Hematopoietic multipotent progenitor cell treated with erythropoietin and hydrocortisone succinate and interleukin-3 and kit ligand, for 15 days (in vitro differentiated cells): ENCODE results near the gene SYT14.
"Not testable (repeated sequence)": the region's sequence is repeated elsewhere in the genome, so short reads cannot be mapped to it uniquely, and the experiment has no call there.

Experiments used
- DNase-seq: peaks from one replicate; pipeline ENCODE4 v3.0.0-alpha.2; 2015; ENCODE audit warnings: low spot score

Gene SYT14

DNA sequence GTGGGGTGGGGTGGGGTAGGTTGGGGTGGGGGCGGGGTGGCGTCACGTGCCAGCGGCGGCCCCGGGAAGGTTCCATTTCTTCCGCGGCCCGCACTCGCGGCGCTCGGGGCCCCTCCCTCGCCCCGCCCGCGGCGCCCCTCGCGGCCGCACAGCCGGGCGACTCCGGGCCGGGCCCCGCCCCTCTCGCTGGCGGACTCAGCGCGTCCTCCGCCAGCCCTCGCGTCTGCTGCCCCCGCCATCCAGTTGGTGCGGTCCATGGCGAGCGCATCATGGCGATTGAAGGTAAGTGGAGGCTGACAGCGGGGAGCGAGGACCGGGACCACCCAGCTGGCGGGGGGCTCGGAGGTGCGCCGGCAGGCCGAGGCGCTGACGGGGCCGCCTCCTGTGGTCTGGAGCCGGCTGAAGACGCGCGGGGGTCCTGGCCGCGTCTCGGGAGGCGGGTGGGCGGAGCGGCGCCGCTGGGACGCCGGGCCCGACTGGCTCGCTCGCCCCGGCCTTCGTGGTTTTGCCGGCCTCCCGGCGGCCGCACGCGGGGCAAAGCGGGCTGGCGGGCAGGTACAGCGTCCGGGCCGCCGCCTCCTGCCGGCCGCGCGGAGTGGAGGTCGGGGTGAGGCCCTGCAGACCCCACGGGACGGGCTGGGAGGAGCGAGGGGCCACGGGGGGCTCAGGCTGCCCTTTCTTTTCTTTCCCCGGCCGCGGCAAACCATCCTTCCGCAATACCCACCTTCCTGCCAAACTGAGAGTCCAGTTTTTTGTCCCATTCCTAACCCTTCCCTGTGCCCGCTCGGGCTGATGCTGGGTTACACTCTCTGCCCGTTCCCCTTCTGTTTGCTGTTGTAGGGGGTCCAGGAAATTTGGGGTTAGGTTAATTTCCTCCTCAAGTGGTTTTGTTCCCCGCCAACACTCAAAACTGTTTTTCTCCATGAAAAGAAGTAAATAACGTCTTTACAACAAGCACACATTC is at the start of gene SYT14:
SYT14 (plus strand) TSS at position 222 of the 964 bp plus-strand sequence; CDS start at position 270, 48 bp downstream.
- DNase-seq, result no peak

DNA sequence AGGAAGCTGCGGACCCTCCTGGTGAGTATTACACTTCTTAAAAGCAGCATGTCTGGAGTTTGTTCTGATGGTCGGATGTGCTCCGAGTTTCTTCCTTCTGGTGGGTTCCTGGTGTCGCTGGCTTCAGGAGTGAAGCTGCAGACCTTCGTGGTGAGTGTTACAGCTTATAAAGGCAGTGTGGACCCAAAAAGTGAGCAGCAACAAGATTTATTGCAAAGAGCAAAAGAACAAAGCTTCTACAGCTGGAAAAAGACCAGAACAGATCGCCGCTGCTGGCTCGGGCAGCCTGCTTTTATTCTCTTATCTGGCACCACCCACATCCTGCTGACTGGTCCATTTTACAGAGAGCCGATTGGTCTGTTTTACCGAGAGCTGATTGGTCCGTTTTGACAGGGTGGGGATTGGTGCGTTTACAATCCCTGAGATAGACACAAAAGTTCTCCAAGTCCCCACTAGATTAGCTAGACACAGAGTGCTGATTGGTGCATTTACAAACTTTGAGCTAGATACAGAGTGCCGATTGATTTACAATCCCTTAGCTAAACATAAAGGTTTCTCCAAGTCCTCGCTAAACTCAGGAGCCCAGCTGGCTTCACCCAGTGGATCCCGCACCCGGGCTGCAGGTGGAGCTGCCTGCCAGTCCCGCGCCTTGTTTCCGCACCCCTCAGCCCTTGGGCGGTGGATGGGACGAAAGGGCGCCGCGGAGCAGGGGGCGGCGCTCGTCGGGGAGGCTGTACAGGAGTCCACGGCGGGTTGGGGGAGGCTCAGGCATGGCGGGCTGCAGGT is 49.5 kb upstream of the SYT14 start:
- DNase-seq, result not testable (repeated sequence)

DNA sequence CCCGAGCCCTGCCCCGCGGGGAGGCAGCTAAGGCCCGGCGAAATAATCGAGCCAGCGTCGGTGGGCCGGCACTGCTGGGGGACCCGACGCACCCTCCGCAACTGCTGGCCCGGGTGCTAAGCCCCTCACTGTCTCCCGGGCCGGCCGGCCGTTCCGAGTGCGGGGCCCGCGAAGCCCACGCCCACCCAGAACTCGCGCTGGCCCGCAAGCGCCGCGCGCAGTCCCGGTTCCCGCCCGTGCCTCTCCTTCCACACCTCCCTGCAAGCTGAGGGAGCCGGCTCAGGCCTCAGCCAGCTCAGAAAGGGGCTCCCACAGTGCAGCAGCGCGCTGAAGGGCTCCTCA is 49.0 kb upstream of the SYT14 start:
- DNase-seq, result no peak

DNA sequence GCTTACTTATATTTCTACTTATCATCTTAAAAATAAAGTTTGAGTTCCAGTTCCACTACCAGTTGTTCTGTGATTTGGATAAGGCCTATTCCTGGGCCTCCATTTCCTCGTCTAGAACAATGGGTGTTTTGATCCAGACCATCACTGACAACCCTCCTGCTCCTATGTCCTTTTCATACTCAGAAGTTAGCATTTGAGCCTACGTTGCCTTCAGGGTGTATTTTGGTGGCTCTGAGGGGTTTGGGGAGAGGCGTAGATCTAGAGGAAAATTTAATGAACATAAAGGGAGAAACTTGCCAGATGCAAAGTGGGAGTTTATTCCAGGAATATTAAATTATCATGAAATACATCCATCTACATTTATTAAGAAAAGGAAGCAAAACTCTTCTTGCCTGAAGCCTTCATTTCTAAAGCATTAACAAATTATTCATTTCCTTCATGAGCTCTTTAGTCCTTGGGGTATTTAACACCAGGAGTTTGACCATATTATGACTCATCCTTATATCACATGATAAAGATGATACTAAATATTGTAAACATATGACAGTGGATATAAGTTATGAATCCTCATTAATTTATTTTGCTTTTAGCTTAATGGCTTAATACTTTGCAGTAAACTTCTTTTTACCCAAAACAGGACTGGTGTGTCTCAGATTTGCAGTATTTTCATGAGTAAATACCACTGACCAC is 47.2 kb upstream of the SYT14 start:
- no peak for DNase-seq

DNA sequence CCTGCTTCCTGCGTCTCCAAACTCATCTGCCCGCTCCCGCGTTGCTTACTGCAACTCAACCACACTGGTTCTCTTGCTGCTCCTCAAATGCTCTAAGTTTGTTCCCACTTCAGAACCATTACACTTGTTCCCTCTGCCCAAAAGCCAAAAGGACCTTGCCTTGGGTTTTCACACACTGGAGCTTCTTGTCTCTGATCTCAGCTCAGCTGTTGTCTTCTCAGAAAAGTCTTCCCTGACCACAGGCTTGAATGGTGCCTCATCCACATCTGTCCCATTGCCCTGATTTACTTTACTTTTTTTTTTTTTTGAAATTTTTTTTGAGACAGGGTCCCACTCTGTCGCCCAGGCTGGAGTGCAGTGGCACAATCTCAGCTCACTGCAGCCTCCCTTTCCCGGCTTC is 44.3 kb upstream of the SYT14 start:
- no peak for DNase-seq

DNA sequence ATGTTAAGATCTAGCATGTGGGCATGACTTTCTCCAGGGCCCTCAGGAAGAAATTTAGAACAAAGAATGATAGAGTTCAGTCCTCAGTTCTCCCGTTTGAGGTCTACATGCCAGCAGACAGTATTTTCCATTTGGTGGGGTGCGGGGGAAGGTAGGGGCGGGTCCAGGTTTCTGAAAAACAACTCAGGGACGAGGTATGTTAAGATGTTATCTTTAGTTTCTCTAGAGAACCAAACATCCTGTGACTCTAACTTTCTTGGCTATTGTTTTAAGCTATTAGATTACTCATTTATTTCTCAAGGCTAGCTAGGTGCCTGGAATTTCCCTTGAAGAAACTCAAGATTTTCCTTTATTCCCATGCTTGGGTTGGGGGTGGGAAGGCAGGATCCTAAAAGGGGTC is 42.3 kb upstream of the SYT14 start:
- DNase-seq, result no peak

DNA sequence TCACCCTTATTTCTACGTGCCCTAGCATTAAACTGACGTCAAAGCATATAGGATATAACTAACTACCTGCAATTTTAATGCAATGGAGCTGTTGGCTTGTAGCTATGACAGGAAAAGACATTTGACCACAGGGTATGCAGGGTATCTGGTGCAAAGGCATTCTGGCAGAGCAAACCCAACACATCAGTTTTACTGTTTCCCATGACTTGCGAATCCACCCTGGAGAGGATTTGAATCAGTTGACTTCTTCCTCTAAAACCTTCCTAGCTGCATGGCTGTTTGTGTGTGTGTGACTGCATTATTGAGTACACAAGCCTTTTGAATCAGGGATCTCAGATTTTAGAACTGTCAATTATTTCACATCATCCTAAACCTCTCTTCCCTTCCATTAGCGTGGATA is 41.7 kb upstream of the SYT14 start:
- no peak for DNase-seq

DNA sequence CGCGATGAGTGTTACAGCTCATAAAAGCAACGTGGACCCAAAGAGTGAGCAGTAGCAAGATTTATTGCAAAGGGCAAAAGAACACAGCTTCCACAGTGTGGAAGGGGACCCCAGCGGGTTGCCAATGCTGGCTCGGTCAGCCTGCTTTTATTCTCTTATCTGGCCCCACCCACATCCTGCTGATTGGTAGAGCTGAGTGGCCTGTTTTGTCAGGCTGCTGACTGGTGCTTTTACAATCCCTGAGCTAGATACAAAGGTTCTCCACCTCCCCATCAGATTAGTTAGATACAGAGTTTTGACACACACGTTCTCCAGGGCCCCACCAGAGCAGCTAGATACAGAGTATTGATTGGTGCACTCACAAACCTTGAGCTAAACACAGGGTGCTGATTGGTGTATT is 39.7 kb upstream of the SYT14 start:
- not testable (repeated sequence) for DNase-seq

DNA sequence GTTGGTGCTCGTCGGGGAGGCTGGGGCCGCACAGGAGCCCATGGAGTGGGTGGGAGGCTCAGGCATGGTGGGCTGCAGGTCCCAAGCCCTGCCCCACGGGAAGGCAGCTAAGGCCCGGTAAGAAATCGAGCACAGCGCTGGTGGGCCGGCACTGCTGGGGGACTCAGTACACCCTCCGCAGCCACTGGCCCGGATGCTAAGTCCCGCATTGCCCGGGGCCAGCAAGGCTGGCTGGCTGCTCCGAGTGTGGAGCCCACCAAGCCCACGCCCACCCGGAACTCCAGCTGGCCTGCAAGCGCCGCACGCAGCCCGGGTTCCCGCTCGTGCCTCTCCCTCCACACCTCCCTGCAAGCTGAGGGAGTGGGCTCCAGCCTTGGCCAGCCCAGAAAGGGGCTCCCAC is 39.2 kb upstream of the SYT14 start:
- DNase-seq, result not testable (repeated sequence)

DNA sequence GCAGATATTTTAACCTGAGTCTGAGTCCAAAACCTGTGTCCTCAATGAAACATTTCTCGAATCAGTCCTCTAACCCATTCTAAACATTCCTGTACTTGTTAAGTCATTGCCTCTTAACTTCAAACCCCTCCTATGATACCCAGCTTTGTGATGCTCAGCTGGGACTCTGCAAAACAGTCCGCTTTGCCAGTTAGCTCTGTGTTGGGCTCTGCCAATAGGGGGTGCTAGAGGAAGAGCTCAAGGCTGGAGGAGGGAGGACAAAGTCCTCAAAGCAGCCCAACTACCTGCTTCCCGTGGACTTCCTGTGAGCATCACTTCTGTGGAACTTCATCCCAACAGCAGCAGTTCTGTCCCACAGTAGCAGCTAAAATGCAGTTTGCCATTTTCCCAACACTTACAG is 38.1 kb upstream of the SYT14 start:
- no peak for DNase-seq

DNA sequence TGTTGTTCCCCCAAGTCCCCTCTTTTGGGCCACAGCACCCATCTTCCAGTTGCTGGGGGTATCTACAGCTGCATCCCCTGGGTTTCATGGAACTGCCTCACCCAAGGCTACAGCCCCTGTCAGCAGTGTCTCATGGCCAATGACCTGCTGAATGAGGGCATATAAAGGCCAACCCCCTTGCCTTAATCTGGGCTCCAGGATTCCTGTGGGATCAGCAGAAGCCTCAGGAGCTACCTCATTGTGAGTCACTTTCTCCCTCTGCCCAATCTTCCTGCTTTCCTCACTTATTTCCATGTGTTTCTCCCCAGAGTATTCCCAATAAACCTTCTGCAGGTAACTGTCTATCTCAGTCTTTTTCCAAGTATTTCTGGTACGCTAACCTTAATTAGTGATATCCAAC is 37.3 kb upstream of the SYT14 start:
- DNase-seq, result no peak

DNA sequence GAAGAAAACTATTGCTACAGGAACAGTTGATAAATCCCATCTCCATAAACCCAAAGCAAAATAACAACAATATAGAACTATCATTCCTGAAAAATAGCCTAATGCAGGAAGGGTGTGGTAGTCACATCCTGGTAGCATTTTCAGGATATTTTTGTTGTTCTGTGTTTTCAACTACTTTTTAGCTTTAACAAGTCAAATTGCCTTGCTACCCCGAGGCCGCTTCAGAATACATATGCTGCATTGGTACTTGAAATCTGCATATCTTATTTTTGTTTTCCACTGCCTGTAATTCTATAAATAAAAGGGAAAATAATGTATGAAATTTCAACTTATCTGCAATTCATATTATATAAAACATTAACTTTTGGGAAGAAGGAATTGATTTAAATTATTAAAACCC is 36.8 kb upstream of the SYT14 start:
- DNase-seq, result no peak

DNA sequence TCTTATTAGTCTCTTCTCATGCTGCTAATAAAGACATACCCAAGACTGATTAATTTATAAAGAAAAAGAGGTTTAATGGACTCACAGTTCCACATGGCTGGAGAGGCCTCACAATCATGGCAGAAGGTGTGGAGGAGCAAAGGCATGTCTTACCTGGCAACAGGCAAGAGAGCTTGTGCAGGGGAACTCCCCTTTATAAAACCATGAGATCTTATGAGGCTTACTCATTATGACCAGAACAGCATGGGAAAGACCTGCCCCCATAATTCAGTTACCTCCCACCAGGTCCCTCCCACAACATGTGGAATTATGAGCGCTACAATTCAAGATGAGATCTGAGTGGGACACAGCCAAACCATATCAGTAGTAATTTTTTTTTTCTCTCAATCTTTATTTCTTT is 33.2 kb upstream of the SYT14 start:
- DNase-seq, result not testable (repeated sequence)

DNA sequence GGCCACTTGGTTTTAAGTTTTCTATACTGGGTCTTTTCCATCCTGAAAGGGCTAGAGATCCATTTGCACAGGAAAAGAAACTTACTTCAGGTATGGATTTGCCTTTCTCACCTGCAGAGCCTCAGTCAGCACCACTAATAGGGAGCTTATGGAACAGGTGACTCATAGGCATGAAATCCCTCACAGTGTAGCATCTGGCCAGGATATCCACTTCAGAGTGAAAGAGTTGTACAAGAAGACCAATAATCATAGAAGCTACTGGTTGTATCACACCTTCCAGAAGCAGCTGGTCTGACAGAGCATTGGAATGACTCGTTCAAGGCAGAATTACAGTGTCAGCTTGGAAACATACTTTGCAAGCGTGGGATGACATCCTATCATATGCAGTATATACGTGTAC is 26.3 kb upstream of the SYT14 start:
- DNase-seq, result no peak

DNA sequence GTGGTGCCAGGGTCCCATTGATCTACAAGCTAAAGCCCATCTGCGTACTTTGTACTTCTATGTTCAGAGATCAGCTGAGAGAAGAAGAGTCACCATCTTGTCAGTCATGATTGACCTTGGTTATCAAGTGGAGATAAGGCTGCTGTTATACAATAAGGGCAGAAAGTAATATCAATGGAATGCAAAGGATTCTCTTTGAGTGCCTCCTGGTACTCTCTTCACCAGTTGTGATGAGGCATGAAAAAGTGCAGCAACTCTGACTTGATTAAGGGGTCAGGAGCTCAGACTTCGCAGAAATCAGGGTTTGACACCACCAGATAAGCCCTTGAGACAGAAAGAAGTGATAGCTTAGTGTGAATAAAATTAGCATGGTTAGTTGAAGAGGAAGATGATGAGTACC is 25.7 kb upstream of the SYT14 start:
- no peak for DNase-seq

DNA sequence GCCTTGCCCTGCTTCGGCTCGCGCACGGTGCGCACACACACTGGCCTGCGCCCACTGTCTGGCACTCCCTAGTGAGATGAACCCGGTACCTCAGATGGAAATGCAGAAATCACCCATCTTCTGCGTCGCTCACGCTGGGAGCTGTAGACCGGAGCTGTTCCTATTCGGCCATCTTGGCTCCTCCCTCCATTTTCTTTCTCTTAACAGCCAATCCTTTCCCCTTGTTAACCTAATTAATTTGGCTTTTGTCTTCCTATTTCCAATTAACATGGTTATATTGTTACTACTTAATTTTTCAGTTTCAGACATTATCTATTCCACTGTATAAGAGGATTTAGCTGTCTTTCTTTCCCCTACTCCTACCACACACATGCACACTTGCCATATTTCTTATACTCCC is 18.4 kb upstream of the SYT14 start:
- DNase-seq, result not testable (repeated sequence)

DNA sequence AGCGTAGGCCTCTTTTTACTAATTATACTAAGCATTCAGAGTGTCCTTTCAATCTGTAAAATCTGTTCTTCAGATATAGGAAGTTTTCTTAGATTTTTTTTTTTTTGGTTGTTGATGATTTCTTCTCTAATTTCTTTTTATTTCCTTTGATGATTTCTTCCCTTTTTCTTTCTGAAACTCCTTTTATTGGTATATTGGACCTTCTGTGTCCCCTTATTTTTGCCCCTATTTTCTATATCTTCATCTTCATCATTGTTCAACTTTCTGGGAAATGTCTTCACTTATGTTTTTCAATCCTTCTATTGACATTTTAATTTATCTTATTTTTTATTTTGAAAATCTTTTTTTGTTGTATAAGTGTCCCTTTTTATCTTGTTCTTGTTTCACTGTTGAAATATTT is 17.2 kb upstream of the SYT14 start:
- no peak for DNase-seq

DNA sequence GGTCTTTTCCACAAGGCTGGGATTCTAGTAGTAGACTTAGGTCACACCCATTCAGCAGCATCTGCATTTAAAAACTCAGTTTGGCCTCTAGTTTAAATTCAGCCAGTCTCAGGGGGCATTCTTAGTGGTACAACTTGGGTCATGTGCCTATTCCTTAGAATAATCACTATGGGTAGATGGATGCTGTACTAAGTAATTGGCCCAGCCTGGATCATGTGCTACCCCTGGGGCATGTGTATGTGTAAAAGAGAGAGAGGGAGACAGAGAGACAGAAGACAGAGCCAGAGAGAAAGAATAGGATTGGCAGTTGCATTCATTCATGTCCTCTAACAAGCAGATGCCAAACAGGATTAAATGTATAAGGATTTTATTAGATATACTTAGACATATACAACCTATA is 13.6 kb upstream of the SYT14 start:
- DNase-seq, result no peak

DNA sequence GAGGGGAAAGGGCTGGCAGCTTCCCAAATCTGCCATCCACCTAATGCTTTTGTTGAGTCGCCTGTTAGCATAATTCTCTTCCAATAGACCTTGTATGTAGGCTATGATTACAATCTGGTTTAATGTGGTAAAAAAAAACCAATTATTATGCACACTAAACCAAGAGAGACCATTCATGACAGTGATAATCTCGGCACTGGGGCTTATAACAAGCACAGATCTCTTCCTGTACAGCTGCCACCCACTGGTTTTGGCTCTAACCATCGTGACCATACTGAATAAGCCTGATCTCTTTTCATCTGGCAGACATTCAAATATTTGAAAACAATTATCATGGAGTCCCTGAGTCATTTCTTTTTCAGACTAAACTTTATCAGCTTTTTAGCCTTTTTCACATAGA is 12.0 kb upstream of the SYT14 start:
- no peak for DNase-seq

DNA sequence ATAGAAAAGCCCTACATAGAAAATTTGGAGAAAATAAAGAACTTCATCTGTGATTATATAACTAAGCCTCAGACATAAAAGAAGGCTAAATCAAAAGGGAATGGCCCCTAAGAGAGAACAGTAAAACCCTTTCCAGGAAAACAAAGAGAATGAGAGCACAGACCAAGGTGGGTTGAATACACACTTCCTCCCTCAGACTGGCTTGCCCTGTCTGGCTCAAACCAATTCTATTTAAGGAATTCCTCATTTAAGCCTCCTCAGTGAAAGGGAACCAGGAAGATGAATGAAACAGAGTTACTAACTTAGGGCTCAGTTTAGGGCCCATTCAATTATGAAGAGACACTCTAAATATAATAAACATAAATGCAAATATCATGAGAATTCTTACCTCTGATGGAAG is 10.6 kb upstream of the SYT14 start:
- DNase-seq, result no peak

DNA sequence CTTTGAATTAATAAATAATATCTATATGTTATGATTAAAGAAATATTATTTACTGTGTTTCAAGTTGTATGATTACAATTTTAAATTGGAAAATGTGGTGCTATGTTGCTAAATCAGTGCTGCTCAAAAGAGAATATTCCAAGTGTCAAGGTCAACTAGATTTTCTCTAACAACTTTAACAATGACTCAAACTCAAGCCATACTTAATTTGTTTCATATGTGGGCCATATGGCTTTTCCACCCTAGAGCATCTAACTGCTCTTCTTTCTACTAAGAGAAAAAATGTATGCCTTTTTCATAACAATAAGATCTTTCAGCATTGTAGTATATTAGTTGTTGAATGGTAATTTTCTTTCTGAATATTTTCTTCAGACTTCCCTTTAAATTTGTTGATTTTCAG is 8.3 kb upstream of the SYT14 start:
- no peak for DNase-seq

DNA sequence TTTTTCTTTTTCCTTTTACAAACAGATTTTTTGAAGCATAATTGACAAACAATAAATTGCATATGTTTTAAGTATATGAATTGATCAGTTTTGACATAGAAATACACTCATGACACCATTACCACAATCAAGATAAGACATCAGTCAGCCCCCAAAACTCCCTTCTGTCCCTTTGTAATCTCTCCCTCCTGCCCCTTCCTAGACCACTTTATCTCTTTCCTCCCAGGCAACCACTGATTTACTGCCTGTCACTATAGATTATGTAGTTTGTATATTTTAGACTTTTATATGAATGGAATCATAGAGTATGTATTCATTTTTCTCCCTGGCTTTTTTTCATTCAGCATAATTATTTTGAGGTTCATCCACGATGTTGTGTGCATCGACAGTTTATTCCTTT is 6.9 kb upstream of the SYT14 start:
- DNase-seq, result no peak

DNA sequence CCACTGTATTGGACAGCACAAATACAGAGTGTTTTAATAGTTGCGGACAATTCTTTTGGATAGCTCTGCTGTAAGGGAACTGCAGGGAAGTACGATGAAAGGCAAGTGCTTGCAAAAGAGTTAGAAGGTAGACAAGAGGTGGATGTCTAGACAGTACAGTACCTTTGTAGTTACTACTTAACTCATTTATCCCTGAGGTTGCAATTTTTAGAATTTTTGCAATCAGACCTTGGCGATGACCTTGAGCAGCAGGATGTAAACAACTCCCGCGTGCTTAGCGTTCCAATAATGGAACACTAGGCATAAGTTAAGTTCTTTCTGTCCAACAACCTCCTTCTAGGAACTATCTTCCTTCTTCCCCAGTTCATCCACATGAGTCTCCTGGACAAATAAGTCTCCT is 1.9 kb upstream of the SYT14 start:
- no peak for DNase-seq
